Stimulated activated CD4-positive, alpha-beta T cell treated with anti-CD3 and anti-CD28 coated beads, Interleukin-1b, Interleukin-23, amount 100 ng/mL, for 1 hour (primary cell): ENCODE results near the gene NTN4.
"Not testable (repeated sequence)": the region's sequence is repeated elsewhere in the genome, so short reads cannot be mapped to it uniquely, and the experiment has no call there.

Experiments
- DNase-seq, 2 donors: peaks; one replicate each; pipeline ENCODE4 v3.0.0-alpha.2; 2020; ENCODE audit warnings: low read depth in 2 of 2

Gene NTN4

GRCh38 chr12:95755261-95755865 is 35.2 kb downstream of the NTN4 start:
- DNase-seq: no peak

- not testable (repeated sequence) for DNase-seq
Observed at GRCh38 chr12:95746062-95746461, 44.5 kb downstream of the NTN4 start.

GRCh38 chr12:95742586-95742985 is 48.0 kb downstream of the NTN4 start:
- DNase-seq: no peak

- DNase-seq: no peak
Observed at GRCh38 chr12:95741635-95742034, 48.9 kb downstream of the NTN4 start.

GRCh38 chr12:95740751-95741150 is 49.8 kb downstream of the NTN4 start:
- DNase-seq: no peak

- DNase-seq: no peak
Observed at GRCh38 chr12:95739561-95740313, 50.8 kb downstream of the NTN4 start.

- DNase-seq: no peak
Observed at GRCh38 chr12:95738024-95738611, 52.4 kb downstream of the NTN4 start.

GRCh38 chr12:95736631-95737030 is 53.9 kb downstream of the NTN4 start:
- DNase-seq: no peak

- DNase-seq: not testable (repeated sequence)
Observed at GRCh38 chr12:95735728-95736127, 54.8 kb downstream of the NTN4 start.

GRCh38 chr12:95733141-95733825 is 57.3 kb downstream of the NTN4 start:
- no peak for DNase-seq

GRCh38 chr12:95731519-95731958 is 59.0 kb downstream of the NTN4 start:
- DNase-seq: no peak

- no peak for DNase-seq
Observed at GRCh38 chr12:95730457-95730856, 60.1 kb downstream of the NTN4 start.

- DNase-seq: no peak
Observed at GRCh38 chr12:95726903-95727302, 63.7 kb downstream of the NTN4 start.

- no peak for DNase-seq
Observed at GRCh38 chr12:95724767-95725166, 65.8 kb downstream of the NTN4 start.

- DNase-seq: no peak
Observed at GRCh38 chr12:95723693-95724384, 66.7 kb downstream of the NTN4 start.

GRCh38 chr12:95721320-95721719 is 69.2 kb downstream of the NTN4 start:
- DNase-seq: no peak

GRCh38 chr12:95720146-95720545 is 70.4 kb downstream of the NTN4 start:
- no peak for DNase-seq

GRCh38 chr12:95718772-95719171 is 71.8 kb downstream of the NTN4 start:
- no peak for DNase-seq

GRCh38 chr12:95718006-95718431 is 72.5 kb downstream of the NTN4 start:
- no peak for DNase-seq

GRCh38 chr12:95717316-95717928 is 73.1 kb downstream of the NTN4 start:
- DNase-seq: no peak

GRCh38 chr12:95715177-95715576 is 75.4 kb downstream of the NTN4 start:
- DNase-seq: no peak
